ENCODE data around the gene PRXL2B. TPM values are rescaled to one million over a fixed set of nuclear protein-coding genes. Genes with fewer than 3 reads are reported as not detected.

The PRXL2B gene
- total RNA-seq, 2 donors from 2014 or later, result 20.3 to 25.8 TPM

DNA sequence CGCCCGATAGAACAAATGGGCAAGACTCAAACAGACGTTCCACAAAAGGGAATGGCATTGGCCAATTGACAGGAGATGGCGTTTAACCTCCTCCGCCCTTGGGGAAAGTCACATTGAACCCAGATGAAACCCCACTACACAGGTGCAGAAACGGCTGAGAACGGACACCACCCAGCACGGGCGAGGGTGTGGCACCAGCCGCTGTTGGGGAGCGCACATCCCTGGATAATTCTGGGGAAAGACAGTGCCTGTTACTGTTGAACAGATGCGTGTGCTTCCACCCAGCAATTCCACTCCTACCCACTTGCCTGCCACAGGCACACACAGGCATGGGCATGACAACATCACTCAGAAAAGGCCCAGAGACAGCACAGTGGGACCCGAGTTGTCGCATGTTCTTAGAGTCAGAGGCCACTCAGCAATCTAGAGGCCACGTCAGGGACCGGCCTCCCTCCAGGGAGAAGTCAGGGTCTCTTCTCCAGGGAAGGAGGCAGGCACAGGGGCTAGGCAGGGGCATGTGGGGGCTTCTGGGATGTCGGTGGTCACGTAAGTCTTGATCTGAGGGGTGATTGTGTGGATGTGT is 15.2 kb downstream of the PRXL2B start:
- Histone ChIP-seq H3K9me3 (no peaks in the 10 kb centered on the region), H3K4me1 (replicated peaks) (no peaks in the 10 kb centered on the region), H3K27ac (no peak overlapping the region), H3K4me3 (no peak overlapping the region), H3K36me3 (no peaks in the 10 kb centered on the region), H3K27me3 (replicated peaks; ENCODE audit: insufficient read depth) (no peaks in the 10 kb centered on the region)
- WGBS, result 85% methylated on average over 18 of the region's 18 CpGs
- DNase-seq (ENCODE audit: low spot score), result no peak
- TF ChIP-seq CTCF (IDR thresholded peaks at IDR 0.05), result no peak
- TF ChIP-seq POLR2AphosphoS5 (IDR thresholded peaks at IDR 0.05), result no peak
- TF ChIP-seq POLR2A (IDR thresholded peaks at IDR 0.05), result no peak
- intact Hi-C loops (cut with DNase I), result no loop called here

- no peaks in the 10 kb centered on the region for H3K9me3 ChIP-seq
- H3K4me3 ChIP-seq, result no peak overlapping the region
- H3K4me1 ChIP-seq (replicated peaks), result no peaks in the 10 kb centered on the region
- no peaks in the 10 kb centered on the region for H3K27me3 ChIP-seq (replicated peaks; ENCODE audit: insufficient read depth)
- TF ChIP-seq POLR2AphosphoS5 (IDR thresholded peaks at IDR 0.05) (no peak), POLR2A (IDR thresholded peaks at IDR 0.05) (no peak), CTCF (IDR thresholded peaks at IDR 0.05) (no peak)
- no peak for DNase-seq (ENCODE audit: low spot score)
- intact Hi-C loops (cut with DNase I), result no loop called here
- no peak overlapping the region for H3K27ac ChIP-seq
- WGBS, result 78% methylated on average over 15 of the region's 15 CpGs
- H3K36me3 ChIP-seq, result no peaks in the 10 kb centered on the region
These were observed 15.8 kb downstream of the PRXL2B start for GRCh38 chr1:2602311-2602835.

- TF ChIP-seq POLR2AphosphoS5 (IDR thresholded peaks at IDR 0.05), result no peak
- no peak for TF ChIP-seq POLR2A (IDR thresholded peaks at IDR 0.05)
- no peak for TF ChIP-seq CTCF (IDR thresholded peaks at IDR 0.05)
- Histone ChIP-seq H3K27ac (no peak overlapping the region), H3K9me3 (no peaks in the 10 kb centered on the region), H3K27me3 (replicated peaks; ENCODE audit: insufficient read depth) (no peaks in the 10 kb centered on the region), H3K4me3 (no peak overlapping the region), H3K4me1 (replicated peaks) (no peaks in the 10 kb centered on the region), H3K36me3 (no peaks in the 10 kb centered on the region)
- 84% methylated on average over 18 of the region's 18 CpGs for WGBS
- DNase-seq (ENCODE audit: low spot score), result no peak
- intact Hi-C loops (cut with DNase I), result no loop called here
These were observed 16.4 kb downstream of the PRXL2B start for GRCh38 chr1:2602866-2603520.

DNA sequence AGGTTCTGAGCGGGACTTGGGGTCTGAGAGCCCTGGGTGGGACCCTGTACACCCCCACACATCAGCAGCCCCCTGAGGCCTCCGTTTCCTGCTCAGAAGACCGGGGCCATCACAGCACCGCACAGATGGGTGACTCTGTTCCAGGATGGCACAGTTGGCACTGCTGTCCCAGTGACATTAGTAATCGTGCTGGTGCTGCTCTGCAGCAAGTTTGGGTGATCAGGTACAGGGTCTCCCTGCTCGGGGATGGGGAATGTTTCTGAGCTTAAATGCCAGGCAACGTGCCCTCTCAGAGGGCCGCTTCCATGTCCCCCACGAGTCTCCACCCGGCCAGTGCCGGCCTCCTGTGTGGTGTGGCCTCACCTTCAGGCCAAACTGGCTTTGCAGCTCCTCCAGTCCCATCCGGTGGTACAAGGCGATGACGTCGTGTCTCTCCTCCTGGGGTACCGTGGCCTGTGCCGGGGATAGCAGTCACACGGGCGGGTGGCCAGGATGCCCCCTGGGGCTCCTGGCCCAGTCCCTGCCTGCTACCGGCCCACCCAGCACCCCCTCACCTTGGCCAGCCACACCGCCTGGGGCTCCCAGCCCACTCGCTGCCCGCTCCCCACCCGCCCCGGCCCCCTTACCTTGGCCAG is 17.1 kb downstream of the PRXL2B start:
- intact Hi-C loops (cut with DNase I), result no loop called here

More for the DNA sequence above, 17.1 kb downstream of the PRXL2B start:
- DNase-seq (ENCODE audit: low spot score), result no peak
- Histone ChIP-seq H3K4me1 (replicated peaks) (no peaks in the 10 kb centered on the region), H3K36me3 (no peaks in the 10 kb centered on the region), H3K9me3 (no peaks in the 10 kb centered on the region), H3K27me3 (replicated peaks; ENCODE audit: insufficient read depth) (no peaks in the 10 kb centered on the region), H3K27ac (no peak overlapping the region), H3K4me3 (no peak overlapping the region)
- whole genome bisulfite sequencing, result 80% methylated on average over 22 of the region's 25 CpGs
- no peak for TF ChIP-seq POLR2A (IDR thresholded peaks at IDR 0.05)
- no peak for TF ChIP-seq CTCF (IDR thresholded peaks at IDR 0.05)
- TF ChIP-seq POLR2AphosphoS5 (IDR thresholded peaks at IDR 0.05), result no peak
